Measurements from ENCODE around the gene RAP2B.

- TF ChIP-seq EZH2 (IDR thresholded peaks at IDR 0.05; ENCODE audit: low read length), result no peak
- TF ChIP-seq CTCF (optimal IDR thresholded peaks at IDR 0.05 in 1 of 3, IDR thresholded peaks at IDR 0.05 in 1 of 3, conservative IDR thresholded peaks at IDR 0.05 in 1 of 3; ENCODE audit: extremely low read depth in 1 of 3, insufficient read depth in 2 of 3, low read length in 3 of 3), result no peak
Measured at GRCh38 chr3:153127788-153128187, 34.2 kb upstream of the RAP2B start.

All from keratinocyte (primary cell).